Amniotic epithelial cell (primary cell): Measurements from ENCODE around the gene SORCS1.

Experiments
- DNase-seq: peaks from one replicate; pipeline ENCODE4 v3.0.0-alpha.2; 2010; ENCODE audit warnings: low read depth

Gene SORCS1

DNA sequence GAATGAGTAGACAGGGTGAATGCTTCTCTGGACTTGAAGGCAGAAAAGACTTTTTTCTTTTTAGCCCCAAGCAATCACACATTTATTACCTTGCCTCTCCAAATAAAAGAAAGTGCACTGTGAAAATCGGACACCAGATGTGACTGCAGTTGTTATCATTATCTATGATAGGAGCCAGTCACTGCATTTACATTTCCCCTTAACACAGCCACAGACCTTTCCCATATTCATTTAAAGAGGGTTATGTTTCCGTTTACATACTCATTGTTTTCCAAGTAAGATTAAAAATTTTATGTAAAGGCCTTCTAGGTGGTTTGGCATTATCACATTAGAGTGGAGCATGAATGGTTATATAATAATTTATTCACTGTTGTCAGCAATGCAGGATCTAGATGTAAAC is 586.8 kb downstream of the SORCS1 start:
- no peak for DNase-seq

DNA sequence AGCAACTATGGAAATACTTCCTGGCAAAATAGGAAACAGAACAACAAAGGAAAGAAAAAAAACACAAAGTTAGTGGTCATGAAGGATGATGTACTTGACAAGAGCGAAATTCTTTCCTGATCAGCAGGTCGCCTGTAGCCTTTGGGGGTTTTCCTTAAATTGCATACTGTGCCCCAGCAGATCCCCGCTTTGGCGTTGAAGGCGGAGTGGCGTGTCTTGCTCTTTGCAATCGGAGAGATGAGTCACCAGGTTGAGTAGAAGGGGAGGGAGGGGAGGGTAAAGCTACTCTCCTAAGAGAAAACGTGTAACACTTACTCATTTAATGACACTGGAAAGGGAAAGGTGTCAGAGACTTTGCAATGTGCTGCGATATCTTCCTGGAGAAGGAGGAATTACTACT is 587.2 kb downstream of the SORCS1 start:
- DNase-seq, result peak; percentile 68

DNA sequence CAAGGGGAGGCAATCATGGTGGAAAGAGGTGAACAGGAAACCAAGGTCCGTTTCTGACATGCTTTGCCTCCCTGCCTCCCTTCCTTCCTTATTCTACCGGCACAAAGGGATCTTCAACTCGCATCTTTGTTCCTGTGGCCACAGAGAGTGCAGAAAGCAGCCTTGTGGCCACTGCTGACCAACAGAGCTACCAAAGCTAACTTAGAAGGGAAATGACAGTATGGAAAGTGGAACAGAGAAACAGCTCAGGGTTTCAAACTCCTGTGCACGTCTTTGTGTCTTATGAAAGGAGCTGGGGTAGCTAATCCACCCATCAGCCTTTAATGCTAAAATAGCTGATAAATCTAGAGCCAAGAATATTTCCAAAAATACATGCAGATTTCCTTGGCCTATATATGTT is 588.0 kb downstream of the SORCS1 start:
- DNase-seq, result no peak

DNA sequence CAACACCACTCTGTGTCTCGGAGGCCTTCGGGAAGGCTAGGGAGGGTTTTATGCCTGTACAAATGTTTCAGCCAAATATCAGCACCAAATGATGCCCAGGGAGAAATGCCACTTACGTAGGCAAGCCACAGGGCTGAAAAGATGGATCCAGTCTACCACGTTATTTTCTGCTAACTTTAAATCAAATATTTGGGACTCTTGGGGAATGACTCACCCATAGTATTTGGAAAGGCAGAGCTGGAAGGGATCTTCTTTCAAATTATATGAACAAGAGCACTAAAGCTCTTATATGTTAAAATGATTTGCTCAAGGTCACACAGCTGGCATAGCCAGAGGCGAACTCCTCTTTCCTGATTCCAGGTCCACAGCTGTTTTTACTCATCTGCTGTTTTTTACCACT is 591.4 kb downstream of the SORCS1 start:
- DNase-seq, result peak; percentile 50

DNA sequence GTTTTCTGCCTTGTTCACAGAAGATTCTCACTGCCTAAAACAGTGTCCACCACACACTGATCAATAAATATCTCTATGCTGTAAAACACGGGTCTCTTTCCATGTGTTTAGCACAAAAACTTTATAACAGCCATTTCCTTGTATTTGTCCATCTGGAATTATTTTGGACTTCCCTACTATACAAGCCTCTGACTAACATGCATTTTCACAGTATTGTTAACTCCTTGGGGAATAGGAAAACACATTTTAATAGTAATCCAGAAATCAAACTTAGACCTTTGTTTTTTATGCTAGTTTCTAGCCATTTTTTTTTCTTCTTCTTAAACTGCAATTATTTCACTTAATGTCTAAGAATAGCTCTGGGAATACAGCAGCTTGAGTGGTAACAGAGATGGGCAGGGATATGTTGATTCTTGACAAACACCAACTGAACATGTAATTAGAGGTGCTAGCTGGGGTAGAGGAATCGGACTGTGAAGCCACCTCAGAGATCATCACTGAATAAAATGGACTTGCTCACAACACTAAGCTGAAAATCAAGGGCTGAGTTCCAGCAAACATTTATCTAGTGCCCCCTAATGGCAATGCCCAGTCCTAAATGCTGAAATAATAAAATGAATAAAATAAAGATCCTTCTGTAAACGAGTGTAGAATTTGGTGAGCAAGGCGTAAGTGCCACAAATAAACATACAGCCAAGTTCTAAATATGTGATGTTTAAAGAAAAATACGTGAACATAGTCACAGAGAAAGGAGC is 593.1 kb downstream of the SORCS1 start:
- peak; percentile 56 for DNase-seq

GRCh38 chr10:106570268-106570667 is 594.2 kb downstream of the SORCS1 start:
- no peak for DNase-seq

- DNase-seq, result no peak
Measured at GRCh38 chr10:106567629-106568028, 596.9 kb downstream of the SORCS1 start.

DNA sequence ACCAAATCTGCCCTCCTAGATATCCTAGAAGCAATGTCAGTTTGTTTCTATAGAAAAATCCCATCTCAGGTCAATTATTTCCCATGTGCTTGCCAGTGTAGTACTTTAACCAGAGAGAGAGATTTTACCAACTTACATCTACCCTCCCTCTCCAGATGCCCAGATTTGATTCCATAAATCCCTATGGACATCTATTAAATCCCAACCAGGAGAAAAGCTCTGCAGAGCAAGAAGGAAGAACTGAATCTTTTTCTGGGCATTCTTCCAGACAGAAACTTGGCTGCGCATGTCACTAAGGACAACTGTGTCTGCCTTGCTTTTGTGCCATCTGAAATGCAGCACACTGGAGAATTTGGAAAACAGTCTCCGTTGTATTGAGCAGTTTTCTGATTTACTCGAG is 597.6 kb downstream of the SORCS1 start:
- no peak for DNase-seq

GRCh38 chr10:106565546-106565945 is 599.0 kb downstream of the SORCS1 start:
- peak; percentile 67 for DNase-seq

DNA sequence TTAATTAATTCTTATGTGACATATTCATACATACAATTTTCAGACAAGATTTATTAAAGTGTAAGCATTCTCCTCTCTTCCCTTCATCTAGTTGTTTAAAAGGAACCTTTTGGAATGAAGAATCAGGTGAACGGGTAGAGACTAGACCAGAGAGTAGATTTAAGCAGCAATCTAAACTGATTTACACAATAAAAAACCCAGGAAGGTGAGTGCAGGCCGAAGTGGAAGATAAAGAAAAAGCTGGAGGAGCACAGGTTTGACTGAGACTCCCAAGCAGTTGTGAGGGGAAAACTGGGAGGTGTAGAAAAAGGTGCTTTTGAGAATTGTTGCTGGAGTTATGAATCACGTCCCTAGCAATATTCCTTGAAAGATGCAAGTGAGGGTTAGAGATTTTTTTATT is 601.1 kb downstream of the SORCS1 start:
- no peak for DNase-seq

DNA sequence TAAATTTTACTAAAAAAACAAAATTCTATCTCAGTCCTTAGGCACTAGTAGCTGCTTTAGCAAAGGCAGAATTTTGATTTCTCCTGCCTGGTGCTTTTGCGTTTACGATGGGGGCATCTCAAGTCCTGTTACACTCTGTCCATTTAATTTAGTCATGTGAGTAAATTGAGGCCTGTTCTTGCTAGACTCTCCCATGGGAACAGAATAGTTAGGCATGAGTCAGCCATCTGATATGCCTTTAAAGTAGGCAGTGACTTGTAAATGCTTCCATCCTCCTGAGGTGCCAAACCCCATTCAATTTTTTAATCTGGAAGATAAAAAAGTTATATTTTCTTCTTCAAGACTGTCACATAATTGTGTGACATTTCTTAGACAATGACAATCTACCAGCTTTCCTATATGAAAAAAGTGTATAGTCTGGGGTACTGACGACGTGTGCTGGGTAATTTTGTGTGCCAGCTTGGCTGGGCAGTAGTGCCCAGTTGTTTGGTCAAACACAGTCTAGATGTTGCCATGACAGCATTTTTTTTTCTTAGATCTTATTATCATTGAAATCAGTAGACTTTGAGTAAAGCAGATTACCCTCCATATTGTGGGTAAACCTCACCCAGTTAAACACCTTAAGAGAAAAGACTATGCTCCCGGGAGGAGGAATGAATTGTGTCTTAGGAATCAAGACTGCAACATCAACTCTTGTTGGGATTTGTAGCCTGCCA is 603.4 kb downstream of the SORCS1 start:
- peak; percentile 77 for DNase-seq

DNA sequence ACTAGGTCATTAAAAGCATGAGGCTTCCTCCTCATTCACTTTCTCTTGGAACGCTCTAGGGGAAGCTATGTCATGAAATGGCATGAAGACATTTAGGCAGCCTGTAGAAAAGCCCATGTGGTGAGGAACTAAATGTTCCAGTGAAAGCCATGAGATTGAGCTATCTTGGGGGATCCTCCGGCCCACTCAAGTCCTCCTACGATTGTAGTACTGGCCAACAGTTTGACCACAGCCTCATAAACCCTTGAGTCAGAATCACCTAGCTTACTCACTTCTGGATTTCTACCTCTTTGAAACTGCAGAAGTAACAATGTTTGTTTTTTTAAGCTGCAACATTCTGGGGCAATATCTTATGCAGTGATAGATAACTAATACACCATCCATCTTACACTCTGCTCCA is 605.1 kb downstream of the SORCS1 start:
- peak; percentile 87 for DNase-seq

GRCh38 chr10:106557951-106558733 is 606.4 kb downstream of the SORCS1 start:
- DNase-seq, result peak; percentile 10

DNA sequence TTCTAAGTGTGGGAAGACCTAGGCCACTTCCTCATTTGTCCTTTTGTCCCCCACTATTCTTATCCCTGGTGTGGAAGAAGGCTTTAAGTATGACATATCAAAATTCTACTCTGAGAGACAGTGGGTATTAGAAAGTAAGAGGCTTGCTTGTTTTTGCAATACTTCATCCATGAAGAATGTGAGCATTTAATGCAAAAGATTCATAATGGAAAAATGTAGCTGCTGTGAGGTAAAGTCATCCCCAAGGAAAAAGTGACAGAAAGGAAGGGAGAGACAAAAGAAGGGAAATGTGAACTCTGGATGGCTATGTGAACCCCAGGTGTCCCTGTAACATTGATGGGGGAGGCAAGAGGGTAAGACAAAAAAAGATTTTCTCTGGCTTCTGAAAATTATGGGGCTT is 607.5 kb downstream of the SORCS1 start:
- DNase-seq, result peak; percentile 46

- DNase-seq, result no peak
Measured at GRCh38 chr10:106555599-106555998, 608.9 kb downstream of the SORCS1 start.

DNA sequence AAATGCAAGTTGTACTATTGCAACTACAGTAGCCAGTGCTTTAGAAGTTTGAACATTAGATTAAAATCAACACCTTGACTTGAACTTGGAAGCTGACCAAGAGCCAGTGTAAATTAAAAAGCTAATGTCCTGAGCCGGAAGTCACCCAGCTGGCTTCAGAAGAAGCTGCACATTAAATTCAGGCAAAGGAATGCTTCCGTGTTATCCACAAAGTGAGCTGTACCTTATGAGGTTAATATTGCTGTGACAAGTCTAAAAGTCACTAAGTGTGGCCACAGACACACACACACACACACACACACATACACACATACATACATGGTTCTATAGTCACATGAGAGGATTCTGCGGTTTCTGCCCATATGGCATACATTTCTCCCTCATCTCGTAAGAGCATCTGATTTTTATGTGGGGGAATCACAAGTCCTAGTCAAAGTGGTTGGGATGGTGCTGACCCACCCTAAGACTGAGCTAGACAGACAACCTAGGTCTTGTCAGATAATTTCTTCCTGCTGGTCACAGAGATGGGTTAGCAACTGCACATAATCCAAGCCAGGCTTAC is 612.9 kb downstream of the SORCS1 start:
- no peak for DNase-seq

DNA sequence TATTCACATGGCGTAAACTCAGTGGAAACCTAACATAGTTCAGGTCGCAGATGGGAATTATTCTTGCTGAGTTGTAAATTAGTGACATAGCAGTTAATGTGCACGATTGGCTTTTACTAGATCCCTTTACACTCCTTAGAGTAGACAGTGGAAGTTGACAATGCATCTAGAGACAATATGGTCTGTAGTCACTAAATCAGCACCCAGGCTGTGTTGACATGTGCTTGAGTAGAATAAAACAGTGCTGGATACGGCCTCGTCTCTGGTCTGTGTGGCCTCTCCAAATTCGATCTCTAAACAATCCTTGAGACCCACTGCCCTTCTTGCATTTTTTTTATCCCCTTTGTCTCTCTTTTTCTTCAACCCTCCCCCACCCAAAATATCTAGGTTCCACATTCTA is 615.7 kb downstream of the SORCS1 start:
- no peak for DNase-seq

DNA sequence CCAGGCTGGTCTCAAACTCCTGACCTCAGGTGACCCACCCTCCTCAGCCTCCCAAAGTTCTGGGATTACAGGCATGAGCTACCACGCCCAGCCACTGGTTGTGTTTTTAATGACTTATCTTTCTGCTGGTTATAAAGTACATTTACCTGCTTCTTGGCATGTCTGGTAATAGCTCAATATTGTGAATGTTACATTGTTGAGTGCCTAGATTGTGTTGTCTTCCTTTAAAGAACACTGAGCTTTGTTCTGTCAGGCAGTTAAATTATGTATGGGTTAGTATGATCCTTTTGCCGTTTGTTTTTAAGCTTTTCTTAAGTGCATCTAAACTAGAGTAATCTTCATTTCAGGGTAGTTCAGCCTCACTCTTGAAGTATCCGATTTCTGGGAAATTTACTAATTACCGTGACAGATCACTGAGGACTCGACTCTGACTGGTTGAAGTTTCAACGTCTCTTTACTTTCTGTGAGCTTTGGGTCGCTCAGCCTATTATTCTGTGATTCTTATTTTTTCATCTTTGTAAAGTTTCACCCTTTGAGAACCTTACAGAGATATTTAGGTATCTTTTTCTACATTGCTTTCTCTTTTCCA is 617.4 kb downstream of the SORCS1 start:
- no peak for DNase-seq

DNA sequence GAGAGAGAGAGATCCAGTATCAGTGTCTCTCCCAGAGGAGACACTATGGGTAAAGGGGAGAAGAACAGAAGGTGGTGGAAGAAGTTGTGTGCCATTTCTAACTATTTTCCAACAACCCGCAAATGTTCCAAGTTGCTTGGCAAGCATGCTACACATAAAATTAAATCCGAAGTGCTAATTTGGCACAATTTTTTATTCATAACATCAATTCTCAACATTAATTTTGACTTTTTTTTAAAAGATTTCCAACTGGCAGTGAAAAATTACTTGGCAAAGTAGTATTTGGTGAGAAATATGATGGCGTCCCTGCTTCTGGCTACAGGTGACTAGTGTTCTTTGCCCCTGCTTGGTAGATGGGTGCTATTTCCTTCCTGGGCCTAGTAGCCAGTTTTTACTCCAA is 622.0 kb downstream of the SORCS1 start:
- DNase-seq, result no peak

DNA sequence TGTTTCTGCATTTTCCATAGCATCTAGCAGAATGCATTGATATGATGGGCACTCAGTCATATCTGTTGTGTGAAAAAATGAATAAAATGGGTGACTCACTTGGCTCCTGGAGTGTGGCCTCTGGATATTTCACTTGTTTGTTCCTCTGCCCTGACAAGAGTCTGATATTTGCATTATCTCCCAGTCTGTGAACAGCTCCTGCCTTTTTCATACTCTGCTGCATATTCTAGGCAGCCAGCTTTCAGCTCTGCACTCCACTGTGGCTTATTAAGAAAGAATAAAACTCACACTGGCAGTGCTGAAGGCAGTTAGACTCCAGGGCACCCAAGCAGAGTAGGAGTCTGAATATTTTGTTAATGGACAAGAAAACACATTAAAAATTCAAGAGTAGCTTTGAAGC is 623.9 kb downstream of the SORCS1 start:
- DNase-seq, result peak; percentile 47

GRCh38 chr10:106537866-106538265 is 626.6 kb downstream of the SORCS1 start:
- no peak for DNase-seq

DNA sequence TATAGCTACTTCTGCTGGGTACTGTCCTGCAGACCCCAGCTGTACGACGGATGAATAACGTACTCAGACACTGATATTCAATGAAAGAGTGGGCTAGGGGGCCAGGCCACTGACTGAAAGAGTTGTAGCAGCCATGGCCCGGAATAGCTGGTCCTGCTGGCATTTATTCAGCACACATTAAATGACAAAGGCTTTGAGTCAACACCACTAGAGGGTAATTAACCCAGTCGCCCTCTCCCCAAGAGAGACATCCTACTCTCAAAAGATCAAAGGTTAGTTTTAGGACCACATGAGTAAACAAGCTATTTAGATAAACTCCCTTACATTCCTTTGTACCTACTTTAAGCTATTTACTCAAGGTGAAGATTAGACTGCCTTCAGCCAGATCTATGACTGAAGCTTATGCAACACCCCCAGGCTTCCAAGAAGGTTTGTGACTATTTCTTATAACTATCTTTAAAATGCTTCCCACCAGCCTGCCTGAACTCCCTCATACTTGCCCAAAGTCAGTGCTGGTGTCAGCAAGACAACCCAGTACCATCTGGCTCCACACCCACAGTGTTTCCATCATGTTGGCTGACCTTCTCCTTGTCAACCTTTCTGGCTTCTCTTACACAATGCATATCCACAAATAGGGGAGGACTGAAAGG is 629.1 kb downstream of the SORCS1 start:
- peak; percentile 67 for DNase-seq
